Uterus (tissue), 2 donors: Measurements from ENCODE around the gene TRIM50.

Experiments used
- CTCF ChIP-seq, 4 experiments: fragments of 200-600 bp in 2 of 4; fragments of 450-650 bp in 2 of 4; sonication (generic) in 2 of 4; IDR thresholded peaks; one replicate each; pipeline ENCODE4 v1.5.1; 2016 to 2019; ENCODE audit warnings: antibody characterized with exemption in 4 of 4, mild to moderate bottlenecking in 2 of 4, moderate library complexity in 1 of 4
- POLR2A ChIP-seq, 2 donors: fragments of 450-650 bp; IDR thresholded peaks; one replicate each; pipeline ENCODE4 v1.6.1; 2016; ENCODE audit warnings: antibody characterized with exemption in 2 of 2, mild to moderate bottlenecking in 1 of 2, moderate library complexity in 1 of 2

DNA sequence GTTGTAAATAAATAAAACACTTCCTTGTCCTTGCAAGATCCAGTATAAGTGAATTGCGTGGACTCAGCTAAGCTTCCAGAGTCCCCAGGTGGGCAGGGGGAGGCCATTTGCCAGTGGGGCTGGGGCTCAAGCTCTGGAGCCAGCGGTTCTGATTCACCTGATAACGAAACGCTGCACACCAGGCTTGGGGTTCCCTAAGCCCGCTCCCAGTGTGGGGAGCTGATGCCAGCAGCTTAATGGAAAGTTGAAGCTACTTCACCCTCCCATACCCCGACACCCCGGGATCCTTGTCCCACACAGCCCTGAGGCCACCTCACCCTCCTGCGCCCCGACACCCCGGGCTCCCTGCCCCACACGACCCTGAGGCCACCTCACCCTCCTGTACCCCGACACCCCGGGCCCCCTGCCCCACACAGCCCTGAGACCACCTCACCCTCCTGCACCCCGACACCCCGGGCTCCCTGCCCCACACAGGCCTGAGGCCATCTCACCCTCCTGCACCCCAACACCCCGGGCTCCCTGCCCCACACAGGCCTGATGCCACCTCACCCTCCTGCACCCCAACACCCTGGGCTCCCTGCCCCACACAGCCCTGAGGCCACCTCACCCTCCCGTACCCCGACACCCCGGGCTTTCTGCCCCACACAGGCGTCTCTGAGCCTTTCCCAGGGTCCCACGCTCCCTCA lies 30.9 kb upstream of the TRIM50 start:
- no peak for TF ChIP-seq CTCF (IDR thresholded peaks at IDR 0.05)
- TF ChIP-seq POLR2A (IDR thresholded peaks at IDR 0.05), result no peak
